Pancreas (tissue), 10 donors: ENCODE results near the gene ADCY3. TPM values are rescaled to one million over a fixed set of nuclear protein-coding genes. Genes with fewer than 3 reads are reported as not detected.

ENCODE experiments used
- ATAC-seq, 4 donors: fragments of 200-7000 bp; cut with Tn5 transposase; one replicate each; pipeline versions ENCODE4 v1.8.0 to v1.9.1; 2020; ENCODE audit warnings: mild to moderate bottlenecking in 4 of 4, moderate library complexity in 4 of 4
- DNase-seq, 6 donors: peaks; one replicate each; pipeline ENCODE4 v3.0.0-alpha.2; 2020
- FAIRE-seq: peaks from 2 replicates; lab custom pipeline; 2012; peaks lifted over from hg19 to GRCh38; lab: Jason Lieb, UNC
- H3K27ac ChIP-seq, 4 donors: fragments of 200-600 bp; sonication (generic); 1 replicate in 3 of 4; 2 replicates in 1 of 4; pipeline versions ENCODE4 v1.5.0 to v1.8.0; 2020
- H3K27me3 ChIP-seq, 4 donors: fragments of 200-600 bp; one replicate each; pipeline ENCODE4 v1.8.0; 2021
- H3K36me3 ChIP-seq, 3 donors: fragments of 200-600 bp; sonication (generic) in 1 of 3; one replicate each; pipeline versions ENCODE4 v1.5.0 to v1.8.0; 2020 to 2021
- H3K4me1 ChIP-seq, 3 donors: fragments of 200-600 bp; one replicate each; pipeline ENCODE4 v1.8.0; 2021
- H3K4me3 ChIP-seq, 4 donors: fragments of 200-600 bp; sonication (generic) in 2 of 4; one replicate each; pipeline versions ENCODE4 v1.5.0 to v1.8.0; 2020 to 2021
- H3K9me3 ChIP-seq, 4 donors: fragments of 200-600 bp; one replicate each; pipeline ENCODE4 v1.8.0; 2021
- CTCF ChIP-seq, 4 donors: fragments of 200-600 bp; sonication (generic) in 3 of 4; IDR thresholded peaks; one replicate each; pipeline versions ENCODE4 v1.5.0 to v1.8.0; 2021; ENCODE audit warnings: antibody characterized with exemption in 4 of 4
- WGBS, 2 donors: extraction: QIAGEN DNeasy Blood & Tissue Kit; methylation state at CpG; one replicate each; pipeline ENCODE4 v1.1.7; 2013; 5-methylcytosine and 5-hydroxymethylcytosine counted together
- intact Hi-C, 3 donors: fragments of 100-400 bp; cut with DNase I; formaldehyde crosslinking; loops; one replicate each; pipeline versions ENCODE4 v1.11.1 to v1.14.2; 2022
- polyA plus RNA-seq, 2 donors: library from polyadenylated mRNA; stranded (reverse); fragments of 200-250 nt; gene quantifications; one replicate each; pipeline ENCODE4 v1.2.3, GENCODE V29; 2013
- total RNA-seq, 6 donors: library from RNA; stranded (reverse); fragmentation: NEBNext Ultra II Directional in 4 of 6; extraction: Animal tissue kit (Norgen Biotek cat#: 25700) in 4 of 6; gene quantifications; one replicate each; pipeline versions ENCODE4 v1.2.1 to v1.2.4, GENCODE V29; 2021 to 2023
- donor health status: healthy with polysubstance abuse.
- donor health status: DM: no; HTN: no; CAD: no; lungs with moderate emphysema.
- donor health status: DM: no; HTN: no; CAD: no.
- donor health status: control.
- donor health status: control.
- donor health status: Bipolar disorder and iron deficiency.
- donor health status: DM: yes; HTN: yes; CAD: no.
- donor health status: DM: no; HTN: no; CAD: no.
- donor health status: DM: no; HTN: no; CAD: no.
- donor health status: DM: yes; HTN: yes; CAD: no.

ADCY3 gene
- total and polyA plus RNA-seq, 8 donors, result 4.7 to 29.4 (median 11.0) TPM

GRCh38 chr2:24957976-24958375 is 37.9 kb upstream of the ADCY3 start:
- FAIRE-seq (no peak), DNase-seq (no peak)

GRCh38 chr2:24957221-24957620 is 37.2 kb upstream of the ADCY3 start:
- intact Hi-C loops, result no loop called here
- Histone ChIP-seq H3K4me1 (no peaks in the 10 kb centered on the region), H3K9me3 (no peaks in the 10 kb centered on the region), H3K36me3 (peaks cover 0 to 25% (median 12%) of the 10 kb centered on the region in 3 donors), H3K4me3 (no peak overlapping the region), H3K27me3 (no peaks in the 10 kb centered on the region), H3K27ac (no peak overlapping the region)
- FAIRE-seq (no peak), DNase-seq (no peak), ATAC-seq (no peak)
- no peak for TF ChIP-seq CTCF (IDR thresholded peaks at IDR 0.05)
- 42 to 60% methylated on average over 1 of the region's 1 CpG for WGBS, 2 donors

More at GRCh38 chr2:24957976-24958375, 37.9 kb upstream of the ADCY3 start:
- 84 to 93% methylated on average over 2 of the region's 2 CpGs for WGBS, 2 donors
- no peak overlapping the region for H3K4me3 ChIP-seq
- H3K27ac ChIP-seq, result no peak overlapping the region
- intact Hi-C loops, result no loop called here
- no peaks in the 10 kb centered on the region for H3K9me3 ChIP-seq
- ATAC-seq, result no peak
- no peaks in the 10 kb centered on the region for H3K27me3 ChIP-seq
- peaks cover 0 to 31% (median 17%) of the 10 kb centered on the region in 3 donors for H3K36me3 ChIP-seq
- H3K4me1 ChIP-seq, result no peaks in the 10 kb centered on the region
- no peak for TF ChIP-seq CTCF (IDR thresholded peaks at IDR 0.05)

- no peak for ATAC-seq
- DNase-seq, result no peak
- Histone ChIP-seq H3K4me3 (no peak overlapping the region), H3K9me3 (no peaks in the 10 kb centered on the region), H3K36me3 (peaks cover 3 to 31% (median 12%) of the 10 kb centered on the region in 3 donors), H3K27ac (no peak overlapping the region), H3K27me3 (no peaks in the 10 kb centered on the region), H3K4me1 (no peaks in the 10 kb centered on the region)
- no peak for FAIRE-seq
- intact Hi-C loops, result no loop called here
- no peak for TF ChIP-seq CTCF (IDR thresholded peaks at IDR 0.05)
These were observed 35.9 kb upstream of the ADCY3 start for GRCh38 chr2:24955921-24956320.

GRCh38 chr2:24955232-24955631 is 35.2 kb upstream of the ADCY3 start:
- Histone ChIP-seq H3K27ac (no peak overlapping the region), H3K9me3 (no peaks in the 10 kb centered on the region), H3K36me3 (peaks cover 3 to 36% (median 12%) of the 10 kb centered on the region in 3 donors), H3K27me3 (no peaks in the 10 kb centered on the region), H3K4me1 (no peaks in the 10 kb centered on the region), H3K4me3 (no peak overlapping the region)
- ATAC-seq, result no peak
- no peak for DNase-seq
- no peak for TF ChIP-seq CTCF (IDR thresholded peaks at IDR 0.05)
- FAIRE-seq, result no peak
- intact Hi-C loops, result no loop called here

- H3K9me3 ChIP-seq, result no peaks in the 10 kb centered on the region
- no peak for TF ChIP-seq CTCF (IDR thresholded peaks at IDR 0.05)
- no peak overlapping the region for H3K4me3 ChIP-seq
- 95% methylated on average over 7 of the region's 7 CpGs for WGBS, 2 donors
- H3K4me1 ChIP-seq, result no peaks in the 10 kb centered on the region
- ATAC-seq (no peak), DNase-seq (no peak), FAIRE-seq (no peak)
- intact Hi-C loops, result no loop called here
- peaks cover 3 to 32% (median 15%) of the 10 kb centered on the region in 3 donors for H3K36me3 ChIP-seq
- H3K27ac ChIP-seq, result no peak overlapping the region
- H3K27me3 ChIP-seq, result no peaks in the 10 kb centered on the region
These were observed 30.1 kb upstream of the ADCY3 start for GRCh38 chr2:24950102-24950501.
